Thyroid gland (tissue), 4 donors: ENCODE data around the gene DDHD1.

Source experiments
- CTCF ChIP-seq, 6 experiments: fragments of 200-600 bp in 3 of 6; fragments of 450-650 bp in 3 of 6; sonication (generic) in 3 of 6; IDR thresholded peaks; one replicate each; pipeline ENCODE4 v1.5.1; 2016 to 2019; ENCODE audit warnings: antibody characterized with exemption in 6 of 6, mild to moderate bottlenecking in 2 of 6, inconsistent platforms in 1 of 6, moderate library complexity in 1 of 6
- POLR2A ChIP-seq, 2 donors: fragments of 450-650 bp; IDR thresholded peaks; one replicate each; pipeline ENCODE4 v1.6.1; 2017; ENCODE audit warnings: antibody characterized with exemption in 2 of 2, mild to moderate bottlenecking in 2 of 2, moderate library complexity in 1 of 2

DNA sequence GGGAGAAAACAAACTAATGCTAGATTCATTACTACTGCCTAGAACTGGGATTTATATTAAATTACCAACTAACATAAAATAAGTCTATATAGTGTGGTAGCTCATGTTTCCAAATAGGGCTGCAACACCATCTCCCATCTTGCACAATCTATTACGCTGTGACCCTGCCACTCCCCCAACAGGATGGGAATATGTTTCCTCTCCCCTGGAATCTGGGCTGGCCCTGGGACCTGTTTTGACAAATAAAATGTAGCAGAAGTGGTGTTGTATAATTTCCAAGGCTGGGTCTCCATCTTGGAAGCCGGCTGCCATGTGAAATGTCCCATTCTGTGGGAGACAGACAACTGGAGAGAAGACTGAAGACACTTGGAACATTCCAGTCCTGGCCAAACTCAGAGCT lies 156.6 kb downstream of the DDHD1 start:
- TF ChIP-seq CTCF (IDR thresholded peaks at IDR 0.05) (no peak), POLR2A (IDR thresholded peaks at IDR 0.05) (no peak)
